Activated effector memory CD4-positive, alpha-beta T cell treated with anti-CD3 and anti-CD28 coated beads, Interleukin-2, amount 50 U/mL, for 16 hours (primary cell): ENCODE measurements around the gene TMEM31.
A peak's percentile ranks its signal among the peaks of the same experiment; 100 is the strongest.

Source experiments
- DNase-seq: peaks from one replicate; pipeline ENCODE4 v3.0.0-alpha.2; 2020

Gene TMEM31

GRCh38 chrX:103710609-103711008, at the start of gene TMEM31:
TSS of gene TMEM31 (plus strand) at chrX:103710909. CDS start at chrX:103712259, 1,350 bp downstream.
- DNase-seq, result no peak

- no peak for DNase-seq
Observed at GRCh38 chrX:103663981-103664762, 46.5 kb upstream of the TMEM31 start.

GRCh38 chrX:103666202-103667107, 44.3 kb upstream of the TMEM31 start:
- DNase-seq, result no peak

- no peak for DNase-seq
Observed at GRCh38 chrX:103669745-103670144, 41.0 kb upstream of the TMEM31 start.

GRCh38 chrX:103674531-103675454, 35.9 kb upstream of the TMEM31 start:
- no peak for DNase-seq

GRCh38 chrX:103678199-103678993, 32.3 kb upstream of the TMEM31 start:
- no peak for DNase-seq

GRCh38 chrX:103681443-103681842, 29.3 kb upstream of the TMEM31 start:
- no peak for DNase-seq

- no peak for DNase-seq
Observed at GRCh38 chrX:103685396-103685795, 25.3 kb upstream of the TMEM31 start.

GRCh38 chrX:103686199-103687072, 24.3 kb upstream of the TMEM31 start, which contains the start of gene MORF4L2:
TSS of gene MORF4L2 (minus strand) at chrX:103686699. CDS start at chrX:103677027, 9,672 bp downstream.
- peak; percentile 94 for DNase-seq

GRCh38 chrX:103687073-103687695, 23.5 kb upstream of the TMEM31 start:
- DNase-seq, result peak; percentile 95

GRCh38 chrX:103687696-103688201, 23.0 kb upstream of the TMEM31 start:
- DNase-seq, result peak; percentile 76

GRCh38 chrX:103688946-103689345, 21.8 kb upstream of the TMEM31 start:
- no peak for DNase-seq

- no peak for DNase-seq
Observed at GRCh38 chrX:103691059-103691458, 19.6 kb upstream of the TMEM31 start.

- DNase-seq, result no peak
Observed at GRCh38 chrX:103697687-103698086, 13.0 kb upstream of the TMEM31 start.

- no peak for DNase-seq
Observed at GRCh38 chrX:103699243-103699642, 11.5 kb upstream of the TMEM31 start.

- no peak for DNase-seq
Observed at GRCh38 chrX:103704863-103705262, 5.8 kb upstream of the TMEM31 start.

GRCh38 chrX:103716962-103717361, 6.3 kb downstream of the TMEM31 start:
- no peak for DNase-seq

GRCh38 chrX:103718120-103718519, 7.4 kb downstream of the TMEM31 start:
- DNase-seq, result no peak

- no peak for DNase-seq
Observed at GRCh38 chrX:103722505-103722904, 11.8 kb downstream of the TMEM31 start.

- DNase-seq, result no peak
Observed at GRCh38 chrX:103726477-103726876, 15.8 kb downstream of the TMEM31 start.
